Measurements from ENCODE around the gene TPCN1.

Gene TPCN1

DNA sequence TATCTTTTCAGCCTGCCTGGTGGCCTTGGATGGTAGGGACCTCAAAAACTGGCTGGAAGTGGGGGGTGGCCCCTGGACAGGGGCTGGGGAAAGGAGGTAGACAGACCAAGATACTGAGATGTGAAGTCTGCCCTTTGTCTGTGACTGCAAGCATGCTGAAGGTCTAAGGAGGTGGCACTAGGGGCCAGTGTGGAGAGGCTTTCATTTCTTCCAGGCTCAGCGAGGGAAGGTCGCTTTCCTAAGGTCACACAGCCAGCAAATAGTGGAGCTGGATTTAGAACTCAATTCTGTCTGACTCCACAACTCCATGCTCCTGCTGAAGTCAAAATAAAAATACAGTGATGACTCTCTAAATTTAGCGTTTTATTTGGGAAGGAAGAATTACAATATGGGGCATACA, 125.8 kb downstream of the TPCN1 start:
- no peak for DNase-seq

DNA sequence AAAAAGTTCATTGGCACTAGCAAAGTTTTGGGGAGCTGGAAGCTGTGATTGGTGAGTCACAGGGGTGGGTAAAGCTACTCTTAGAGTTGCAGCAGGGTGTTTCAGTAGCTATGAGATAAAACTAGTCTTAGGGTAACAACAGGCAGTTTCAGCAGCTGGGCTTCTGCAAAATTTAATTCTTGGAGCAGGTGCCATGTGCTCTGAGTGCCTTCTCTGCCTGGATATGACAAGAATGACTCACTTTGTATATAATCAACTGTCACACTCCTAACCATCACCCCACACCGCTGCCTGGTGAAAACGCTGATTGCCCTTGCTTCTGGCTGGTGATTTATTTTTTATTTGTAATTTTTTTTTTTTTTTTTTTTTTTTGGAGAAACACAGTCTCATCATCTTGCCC, 126.6 kb downstream of the TPCN1 start:
- no peak for DNase-seq

All from eye (tissue), 1 donor.